Endodermal cell (in vitro differentiated cells): ENCODE results near the gene CAMTA1. TPM values are rescaled to one million over a fixed set of nuclear protein-coding genes. Genes with fewer than 3 reads are reported as not detected.

Experiments
- DNase-seq: peaks from one replicate; pipeline ENCODE4 v3.0.0-alpha.2; 2017
- H3K27ac ChIP-seq: 2 replicates; pipeline ENCODE4 v1.5.1; 2013; ENCODE audit warnings: mild to moderate bottlenecking, low read depth, low read length, moderate library complexity
- H3K27me3 ChIP-seq: 2 replicates; pipeline ENCODE4 v1.6.1; 2013; ENCODE audit warnings: mild to moderate bottlenecking, low read length, moderate library complexity; ENCODE audit not compliant: insufficient read depth, control insufficient read depth, poor library complexity, severe bottlenecking
- H3K36me3 ChIP-seq: 2 replicates; pipeline ENCODE4 v1.7.0; 2013; ENCODE audit warnings: mild to moderate bottlenecking, low read length, moderate library complexity; ENCODE audit not compliant: control insufficient read depth, insufficient read depth
- H3K4me1 ChIP-seq: one replicate; pipeline ENCODE4 v1.7.0; 2013; ENCODE audit warnings: low read length; ENCODE audit not compliant: control insufficient read depth, insufficient read depth
- H3K4me3 ChIP-seq: 2 replicates; pipeline ENCODE4 v1.5.1; 2013; ENCODE audit warnings: mild to moderate bottlenecking, low read length, moderate library complexity
- H3K9ac ChIP-seq: 2 replicates; pipeline ENCODE4 v1.6.1; 2013; ENCODE audit warnings: mild to moderate bottlenecking, low read length, moderate library complexity; ENCODE audit not compliant: poor library complexity, severe bottlenecking; ENCODE audit errors: extremely low read depth
- H3K9me3 ChIP-seq: 2 replicates; pipeline ENCODE4 v1.6.1; 2013; ENCODE audit warnings: mild to moderate bottlenecking, low read length, moderate library complexity; ENCODE audit not compliant: control insufficient read depth
- H3K27ac Mint-ChIP-seq: 2 replicates; pipeline ENCODE4 v1.8.0; 2020; ENCODE audit warnings: mixed read lengths
- H3K27me3 Mint-ChIP-seq: 2 replicates; pipeline ENCODE4 v1.8.0; 2021; ENCODE audit warnings: mild to moderate bottlenecking, mixed read lengths; ENCODE audit not compliant: insufficient read depth
- H3K36me3 Mint-ChIP-seq: 2 replicates; pipeline ENCODE4 v1.8.0; 2020; ENCODE audit warnings: low read depth, mixed read lengths
- H3K4me1 Mint-ChIP-seq: 2 replicates; pipeline ENCODE4 v1.8.0; 2020; ENCODE audit warnings: mixed read lengths
- H3K4me3 Mint-ChIP-seq: 2 replicates; pipeline ENCODE4 v1.8.0; 2020; ENCODE audit warnings: mild to moderate bottlenecking, moderate library complexity, mixed read lengths
- H3K9me3 Mint-ChIP-seq: 2 replicates; pipeline ENCODE4 v1.8.0; 2020; ENCODE audit warnings: mild to moderate bottlenecking, mixed read lengths
- CTCF ChIP-seq: fragments of 200-600 bp; sonication (generic); conservative IDR thresholded peaks from 2 replicates; pipeline ENCODE4 v1.5.0; 2021; ENCODE audit warnings: antibody characterized with exemption, mild to moderate bottlenecking
- whole genome bisulfite sequencing, 2 experiments: methylation state at CpG; one replicate each; pipeline versions ENCODE4 v1.1.5 to v1.1.7; 2013; ENCODE audit warnings: missing lambda C conversion rate in 2 of 2, mixed read lengths in 1 of 2; ENCODE audit not compliant: insufficient coverage in 1 of 2, insufficient read length in 1 of 2; 5-methylcytosine and 5-hydroxymethylcytosine counted together
- total RNA-seq, 2 donors: library from RNA; stranded (reverse); fragmentation: NEBNext Ultra II Directional in 1 of 2; extraction: Animal tissue kit (Norgen Biotek cat#: 25700) in 1 of 2; gene quantifications; 2 replicates in 1 of 2; 3 replicates in 1 of 2; pipeline ENCODE4 v1.2.1, GENCODE V29; 2021

CAMTA1 gene
- total RNA-seq, 2 donors from 2014 or later, result 123 to 137 TPM

GRCh38 chr1:7778133-7778628 is 992.9 kb downstream of the CAMTA1 start:
- no peaks in the 10 kb centered on the region for H3K9me3 ChIP-seq
- peaks cover 72% of the 10 kb centered on the region for H3K36me3 ChIP-seq
- no peak for DNase-seq
- Mint-ChIP-seq H3K27me3 (no peaks in the 10 kb centered on the region), H3K9me3 (no peaks in the 10 kb centered on the region), H3K27ac (no peak overlapping the region), H3K4me1 (no peaks in the 10 kb centered on the region), H3K4me3 (no peak overlapping the region), H3K36me3 (peaks cover 71% of the 10 kb centered on the region)
- H3K4me3 ChIP-seq, result no peak overlapping the region
- H3K27ac ChIP-seq, result no peak overlapping the region
- H3K9ac ChIP-seq, result no peak overlapping the region
- no peaks in the 10 kb centered on the region for H3K27me3 ChIP-seq
- 96 to 98% methylated on average over 4 of the region's 4 CpGs for WGBS, 2 experiments
- TF ChIP-seq CTCF, result no peak
- no peaks in the 10 kb centered on the region for H3K4me1 ChIP-seq

GRCh38 chr1:7780976-7781375 is 995.7 kb downstream of the CAMTA1 start:
- no peak for TF ChIP-seq CTCF
- 95 to 97% methylated on average over 8 to 9 of the region's 9 CpGs for WGBS, 2 experiments
- H3K9me3 Mint-ChIP-seq, result peaks cover 11% of the 10 kb centered on the region

GRCh38 chr1:7781501-7781900 is 996.2 kb downstream of the CAMTA1 start:
- H3K4me3 Mint-ChIP-seq, result no peak overlapping the region
- Histone ChIP-seq H3K4me1 (no peaks in the 10 kb centered on the region), H3K27me3 (no peaks in the 10 kb centered on the region), H3K4me3 (no peak overlapping the region), H3K9ac (no peak overlapping the region), H3K27ac (no peak overlapping the region), H3K9me3 (peaks cover 7% of the 10 kb centered on the region), H3K36me3 (peaks cover 51% of the 10 kb centered on the region)
- no peak overlapping the region for H3K27ac Mint-ChIP-seq
- peaks cover 11% of the 10 kb centered on the region for H3K27me3 Mint-ChIP-seq
- peaks cover 59% of the 10 kb centered on the region for H3K36me3 Mint-ChIP-seq
- peaks cover 11% of the 10 kb centered on the region for H3K9me3 Mint-ChIP-seq
- no peak for TF ChIP-seq CTCF
- H3K4me1 Mint-ChIP-seq, result no peaks in the 10 kb centered on the region
- DNase-seq, result no peak
- WGBS, 2 experiments, result 91% methylated on average over 5 to 7 of the region's 7 CpGs

More at GRCh38 chr1:7780976-7781375, 995.7 kb downstream of the CAMTA1 start:
- DNase-seq, result no peak
- peaks cover 56% of the 10 kb centered on the region for H3K36me3 ChIP-seq
- Mint-ChIP-seq H3K36me3 (peaks cover 60% of the 10 kb centered on the region), H3K4me1 (no peaks in the 10 kb centered on the region), H3K27ac (no peak overlapping the region), H3K4me3 (no peak overlapping the region), H3K27me3 (peaks cover 11% of the 10 kb centered on the region)
- no peak overlapping the region for H3K27ac ChIP-seq
- H3K9ac ChIP-seq, result no peak overlapping the region
- peaks cover 7% of the 10 kb centered on the region for H3K9me3 ChIP-seq
- no peaks in the 10 kb centered on the region for H3K27me3 ChIP-seq
- H3K4me3 ChIP-seq, result no peak overlapping the region
- H3K4me1 ChIP-seq, result no peaks in the 10 kb centered on the region
